ENCODE data around the gene RMC1.

DNA sequence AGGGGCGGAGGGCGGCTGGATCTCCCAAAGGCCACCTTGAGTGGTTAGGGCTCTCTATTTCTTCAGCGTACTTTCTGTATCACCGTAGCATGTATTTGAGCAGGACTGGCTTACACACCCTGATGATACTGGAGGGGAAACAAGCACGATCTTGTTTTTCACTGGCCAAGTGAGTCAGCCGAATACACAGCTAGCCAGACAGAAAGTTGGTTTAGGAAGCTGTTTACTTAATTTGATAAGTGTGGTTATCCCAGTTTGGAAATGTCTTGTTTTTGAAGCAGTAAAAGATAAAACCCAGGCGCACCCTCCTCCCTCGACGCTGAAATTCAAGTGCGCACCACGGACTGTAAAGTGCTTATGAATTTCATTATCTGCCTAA is 49.6 kb upstream of the RMC1 start:
- TF ChIP-seq POLR2A (IDR thresholded peaks at IDR 0.05): no peak
- no peak for TF ChIP-seq CTCF (IDR thresholded peaks at IDR 0.05)

All from testis (tissue), 2 donors.